H9 (cell line): ENCODE results near the gene PHC3. TPM values are rescaled to one million over a fixed set of nuclear protein-coding genes. Genes with fewer than 3 reads are reported as not detected.

Experiments
- DNase-seq: peaks from one replicate; pipeline ENCODE4 v3.0.0-alpha.2; 2017
- H2AFZ ChIP-seq: one replicate; pipeline ENCODE4 v1.6.1; 2013; ENCODE audit warnings: mild to moderate bottlenecking, low read length, control low read depth, moderate library complexity
- H2AK5ac ChIP-seq: 2 replicates; pipeline ENCODE4 v1.6.1; 2013; ENCODE audit warnings: low read length, control low read depth, mixed read lengths; ENCODE audit not compliant: insufficient read length
- H2BK120ac ChIP-seq: one replicate; pipeline ENCODE4 v1.6.1; 2013; ENCODE audit warnings: low read depth, mild to moderate bottlenecking, low read length, control low read depth, inconsistent platforms; ENCODE audit not compliant: poor library complexity, severe bottlenecking
- H2BK12ac ChIP-seq: 2 replicates; pipeline ENCODE4 v1.6.1; 2013; ENCODE audit warnings: low read length, control low read depth, mixed read lengths, low read depth; ENCODE audit not compliant: insufficient read length
- H2BK15ac ChIP-seq: 2 replicates; pipeline ENCODE4 v1.6.1; 2013; ENCODE audit warnings: low read depth, low read length, control low read depth
- H2BK20ac ChIP-seq: one replicate; pipeline ENCODE4 v1.6.1; 2013; ENCODE audit warnings: low read depth, mild to moderate bottlenecking, low read length, control low read depth, inconsistent platforms; ENCODE audit not compliant: poor library complexity, severe bottlenecking
- H2BK5ac ChIP-seq: 2 replicates; pipeline ENCODE4 v1.6.1; 2013; ENCODE audit warnings: low read length, control low read depth, mixed read lengths; ENCODE audit not compliant: insufficient read length
- H3K14ac ChIP-seq: 2 replicates; pipeline ENCODE4 v1.6.1; 2013; ENCODE audit warnings: low read length, control low read depth; ENCODE audit not compliant: insufficient read depth
- H3K18ac ChIP-seq: 2 replicates; pipeline ENCODE4 v1.6.1; 2013; ENCODE audit warnings: low read depth, mild to moderate bottlenecking, mixed read lengths, low read length, control low read depth; ENCODE audit not compliant: insufficient read length
- H3K23ac ChIP-seq: 2 replicates; pipeline ENCODE4 v1.6.1; 2013; ENCODE audit warnings: low read length, control low read depth, mixed read lengths, low read depth; ENCODE audit not compliant: insufficient read length
- H3K23me2 ChIP-seq: 2 replicates; pipeline ENCODE4 v1.6.1; 2013; ENCODE audit warnings: low read depth, mild to moderate bottlenecking, mixed read lengths, low read length, control low read depth; ENCODE audit not compliant: insufficient read length, poor library complexity, severe bottlenecking
- H3K27ac ChIP-seq: 2 replicates; pipeline ENCODE4 v1.5.1; 2013; ENCODE audit warnings: low read length, control low read depth, mixed read lengths, low read depth; ENCODE audit not compliant: insufficient read length
- H3K27me3 ChIP-seq: 2 replicates; pipeline ENCODE4 v1.6.1; 2013; ENCODE audit warnings: low read length, control low read depth, inconsistent platforms; ENCODE audit not compliant: insufficient read depth
- H3K4ac ChIP-seq: 2 replicates; pipeline ENCODE4 v1.6.1; 2013; ENCODE audit warnings: low read depth, mild to moderate bottlenecking, control low read depth, inconsistent platforms, low read length, moderate library complexity
- H3K4me1 ChIP-seq: 2 replicates; pipeline ENCODE4 v1.6.1; 2013; ENCODE audit warnings: low read length, control low read depth, inconsistent platforms; ENCODE audit not compliant: insufficient read depth
- H3K4me2 ChIP-seq: 2 replicates; pipeline ENCODE4 v1.6.1; 2013; ENCODE audit warnings: low read length, control low read depth, mixed read lengths; ENCODE audit not compliant: insufficient read length, insufficient read depth
- H3K56ac ChIP-seq: 2 replicates; pipeline ENCODE4 v1.6.1; 2013; ENCODE audit warnings: low read depth, mild to moderate bottlenecking, mixed read lengths, low read length, control low read depth; ENCODE audit not compliant: insufficient read length
- H3K79me1 ChIP-seq: 2 replicates; pipeline ENCODE4 v1.6.1; 2013; ENCODE audit warnings: low read depth, mild to moderate bottlenecking, moderate library complexity, low read length, control low read depth, inconsistent platforms; ENCODE audit not compliant: insufficient read depth, poor library complexity, severe bottlenecking
- H3K79me2 ChIP-seq: 2 replicates; pipeline ENCODE4 v1.6.1; 2013; ENCODE audit warnings: low read length, control low read depth, inconsistent platforms; ENCODE audit not compliant: insufficient read depth
- H3K9ac ChIP-seq: 2 replicates; pipeline ENCODE4 v1.6.1; 2013; ENCODE audit warnings: low read length, control low read depth, mixed read lengths; ENCODE audit not compliant: insufficient read length; ENCODE audit errors: extremely low read depth
- H3K9me3 ChIP-seq: one replicate; pipeline ENCODE4 v1.6.1; 2013; ENCODE audit warnings: low read depth, low read length, inconsistent platforms; ENCODE audit not compliant: control insufficient read depth
- H3T11ph ChIP-seq: one replicate; pipeline ENCODE4 v1.6.1; 2013; ENCODE audit warnings: mild to moderate bottlenecking, low read length, control low read depth, inconsistent platforms
- H4K20me1 ChIP-seq: one replicate; pipeline ENCODE4 v1.6.1; 2013; ENCODE audit not compliant: control insufficient read depth, insufficient read length, insufficient read depth
- H4K5ac ChIP-seq: 2 replicates; pipeline ENCODE4 v1.6.1; 2013; ENCODE audit warnings: low read depth, mild to moderate bottlenecking, mixed read lengths, low read length, control low read depth; ENCODE audit not compliant: insufficient read length
- H4K8ac ChIP-seq: replicated peaks from 2 replicates; pipeline ENCODE4 v1.6.1; 2013; ENCODE audit warnings: low read length, control low read depth, mixed read lengths, low read depth; ENCODE audit not compliant: insufficient read length
- H4K91ac ChIP-seq: 2 replicates; pipeline ENCODE4 v1.6.1; 2013; ENCODE audit warnings: low read depth, mild to moderate bottlenecking, moderate library complexity, mixed read lengths, low read length, control low read depth; ENCODE audit not compliant: insufficient read length
- H3K27ac Mint-ChIP-seq, 3 experiments: 2 replicates in 2 of 3; 3 replicates in 1 of 3; pipeline ENCODE4 v1.8.0; 2020 to 2021; ENCODE audit warnings: mixed read lengths in 3 of 3, mild to moderate bottlenecking in 1 of 3, moderate library complexity in 1 of 3
- H3K27me3 Mint-ChIP-seq: 2 replicates; pipeline ENCODE4 v1.8.0; 2021; ENCODE audit warnings: low read depth, mild to moderate bottlenecking, moderate library complexity, mixed read lengths
- H3K36me3 Mint-ChIP-seq, 3 experiments: 2 replicates in 2 of 3; 3 replicates in 1 of 3; pipeline ENCODE4 v1.8.0; 2020 to 2021; ENCODE audit warnings: low read depth in 3 of 3, mixed read lengths in 3 of 3; ENCODE audit not compliant: insufficient read depth in 1 of 3
- H3K4me1 Mint-ChIP-seq, 2 experiments: 2 replicates each; pipeline ENCODE4 v1.8.0; 2020; ENCODE audit warnings: mixed read lengths in 2 of 2
- H3K4me3 Mint-ChIP-seq, 2 experiments: 2 replicates in 1 of 2; 3 replicates in 1 of 2; pipeline ENCODE4 v1.8.0; 2020 to 2021; ENCODE audit warnings: mild to moderate bottlenecking in 2 of 2, mixed read lengths in 2 of 2, moderate library complexity in 1 of 2
- H3K9me3 Mint-ChIP-seq, 2 experiments: 2 replicates in 1 of 2; 3 replicates in 1 of 2; pipeline ENCODE4 v1.8.0; 2020; ENCODE audit warnings: mild to moderate bottlenecking in 2 of 2, mixed read lengths in 2 of 2, moderate library complexity in 1 of 2
- total RNA-seq: library from RNA; stranded (reverse); gene quantifications from 2 replicates; pipeline ENCODE4 v1.2.1, GENCODE V29; 2021
- TF ChIP-seq, protein P1 (sequence below): fragments of 200-600 bp; sonication (generic); conservative IDR thresholded peaks from 3 replicates; pipeline ENCODE4 v1.8.0; 2021; ENCODE audit warnings: antibody characterized with exemption, mild to moderate bottlenecking

Gene PHC3
- total RNA-seq, 1 experiment from 2014 or later, result 26.4 TPM

DNA sequence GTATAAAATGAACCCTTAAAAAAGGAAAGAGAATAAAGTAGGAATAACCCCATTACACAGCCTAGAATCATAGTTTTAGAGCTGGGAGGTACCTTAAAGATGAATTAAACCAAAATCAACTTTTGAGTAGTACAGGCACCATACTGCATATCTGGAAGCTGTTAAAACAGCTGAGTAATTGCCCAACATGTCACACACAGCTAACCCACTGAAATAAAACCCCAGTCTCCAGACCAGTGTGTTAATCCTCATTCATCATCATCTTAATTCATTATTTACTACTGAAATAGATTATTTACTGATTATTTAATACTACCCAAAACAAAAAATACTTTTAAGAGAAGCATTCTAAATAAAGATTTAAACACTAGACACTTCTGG is 90.9 kb downstream of the PHC3 start:
- Histone ChIP-seq H3K4ac (no peak overlapping the region), H2AK5ac (no peak overlapping the region), H3K9me3 (no peaks in the 10 kb centered on the region), H3K27ac (no peak overlapping the region), H2BK120ac (no peak overlapping the region), H3K4me2 (no peak overlapping the region), H2BK20ac (no peak overlapping the region), H3K79me1 (no peaks in the 10 kb centered on the region), H2AFZ (no peak overlapping the region), H3T11ph (no peak overlapping the region), H3K9ac (no peak overlapping the region), H3K18ac (no peak overlapping the region), H2BK12ac (no peak overlapping the region), H4K5ac (no peak overlapping the region), H4K8ac (no peak overlapping the region), H2BK5ac (no peak overlapping the region), H3K23me2 (no peaks in the 10 kb centered on the region), H3K79me2 (no peaks in the 10 kb centered on the region), H4K20me1 (no peaks in the 10 kb centered on the region), H2BK15ac (no peak overlapping the region), H3K23ac (no peak overlapping the region), H3K14ac (no peak overlapping the region), H3K4me1 (no peaks in the 10 kb centered on the region), H4K91ac (no peak overlapping the region), H3K56ac (no peak overlapping the region), H3K27me3 (no peaks in the 10 kb centered on the region)
- DNase-seq, result no peak
- Mint-ChIP-seq H3K27me3 (no peaks in the 10 kb centered on the region), H3K9me3 (no peaks in the 10 kb centered on the region), H3K4me1 (no peaks in the 10 kb centered on the region), H3K4me3 (no peak overlapping the region), H3K27ac (no peak overlapping the region), H3K36me3 (peaks cover 3 to 28% (median 7%) of the 10 kb centered on the region in 3 experiments; a peak in 5 of 7 replicates)
- TF ChIP-seq, protein P1, sequence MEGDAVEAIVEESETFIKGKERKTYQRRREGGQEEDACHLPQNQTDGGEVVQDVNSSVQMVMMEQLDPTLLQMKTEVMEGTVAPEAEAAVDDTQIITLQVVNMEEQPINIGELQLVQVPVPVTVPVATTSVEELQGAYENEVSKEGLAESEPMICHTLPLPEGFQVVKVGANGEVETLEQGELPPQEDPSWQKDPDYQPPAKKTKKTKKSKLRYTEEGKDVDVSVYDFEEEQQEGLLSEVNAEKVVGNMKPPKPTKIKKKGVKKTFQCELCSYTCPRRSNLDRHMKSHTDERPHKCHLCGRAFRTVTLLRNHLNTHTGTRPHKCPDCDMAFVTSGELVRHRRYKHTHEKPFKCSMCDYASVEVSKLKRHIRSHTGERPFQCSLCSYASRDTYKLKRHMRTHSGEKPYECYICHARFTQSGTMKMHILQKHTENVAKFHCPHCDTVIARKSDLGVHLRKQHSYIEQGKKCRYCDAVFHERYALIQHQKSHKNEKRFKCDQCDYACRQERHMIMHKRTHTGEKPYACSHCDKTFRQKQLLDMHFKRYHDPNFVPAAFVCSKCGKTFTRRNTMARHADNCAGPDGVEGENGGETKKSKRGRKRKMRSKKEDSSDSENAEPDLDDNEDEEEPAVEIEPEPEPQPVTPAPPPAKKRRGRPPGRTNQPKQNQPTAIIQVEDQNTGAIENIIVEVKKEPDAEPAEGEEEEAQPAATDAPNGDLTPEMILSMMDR, result no peak
